ENCODE measurements around the gene GOLT1A. TPM values are rescaled to one million over a fixed set of nuclear protein-coding genes. Genes with fewer than 3 reads are reported as not detected.

GOLT1A gene
- total RNA-seq, 4 donors from 2014 or later: 1.1 TPM; not detected in 3

DNA sequence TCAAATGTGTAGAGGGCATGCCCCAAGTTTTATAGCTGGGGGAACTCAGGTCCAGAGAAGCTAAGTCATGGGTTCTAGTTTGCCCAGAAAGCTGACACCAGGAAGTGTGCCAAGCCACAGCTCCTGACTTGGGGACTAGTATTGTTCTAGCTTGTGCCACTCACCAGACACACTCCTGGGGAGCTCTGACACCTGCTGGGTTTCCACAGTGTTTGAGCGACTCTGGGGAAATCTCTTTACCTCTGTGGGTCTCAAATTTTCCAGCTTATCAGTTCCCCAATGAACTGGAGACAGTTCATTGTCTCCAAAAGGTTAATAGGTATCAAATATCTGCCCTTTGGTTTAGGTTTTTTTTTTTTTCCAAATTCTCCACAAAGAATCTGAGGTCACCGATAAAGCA is 21.7 kb downstream of the GOLT1A start:
- Histone ChIP-seq H3K27me3 (peaks cover 98% of the 10 kb centered on the region), H3K4me1 (peaks cover 0 to 9% (median 0%) of the 10 kb centered on the region in 3 donors), H3K27ac (no peak overlapping the region), H3K36me3 (no peaks in the 10 kb centered on the region), H3K4me3 (no peak overlapping the region), H3K9me3 (no peaks in the 10 kb centered on the region)
- no peak for ATAC-seq
- 89 to 92% methylated on average over 1 to 2 of the region's 2 CpGs for WGBS, 2 donors (ENCODE audit: low coverage in 1 of 2)
- no peak for TF ChIP-seq POLR2A (IDR thresholded peaks at IDR 0.05)

DNA sequence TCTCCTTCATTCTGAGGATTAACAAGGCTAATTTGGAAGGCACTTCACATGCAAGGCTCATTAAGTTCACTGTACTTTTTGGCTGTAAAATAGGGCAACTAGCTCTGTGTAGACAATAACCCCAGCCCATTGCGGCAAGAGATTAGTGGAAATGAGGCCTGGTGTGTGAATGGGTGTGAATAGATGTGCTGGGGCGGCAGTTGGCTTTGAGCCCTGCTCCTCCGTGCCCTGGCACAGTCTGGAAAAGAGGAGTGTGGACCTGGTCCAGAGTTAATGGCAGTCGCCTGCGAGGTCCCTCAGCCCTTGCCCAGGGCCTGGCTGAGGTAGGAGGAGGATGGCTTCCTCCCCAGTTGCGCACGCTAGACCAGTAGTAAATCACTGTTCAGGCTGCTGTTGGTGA is 22.3 kb downstream of the GOLT1A start:
- no peak for ATAC-seq
- Histone ChIP-seq H3K9me3 (no peaks in the 10 kb centered on the region), H3K4me1 (peaks cover 0 to 9% (median 0%) of the 10 kb centered on the region in 3 donors), H3K36me3 (no peaks in the 10 kb centered on the region), H3K4me3 (no peak overlapping the region), H3K27me3 (peaks cover 98% of the 10 kb centered on the region), H3K27ac (no peak overlapping the region)
- TF ChIP-seq POLR2AphosphoS5 (IDR thresholded peaks at IDR 0.05) (no peak), POLR2A (IDR thresholded peaks at IDR 0.05) (no peak), EP300 (IDR thresholded peaks at IDR 0.05) (no peak)
- TF ChIP-seq, protein P1, sequence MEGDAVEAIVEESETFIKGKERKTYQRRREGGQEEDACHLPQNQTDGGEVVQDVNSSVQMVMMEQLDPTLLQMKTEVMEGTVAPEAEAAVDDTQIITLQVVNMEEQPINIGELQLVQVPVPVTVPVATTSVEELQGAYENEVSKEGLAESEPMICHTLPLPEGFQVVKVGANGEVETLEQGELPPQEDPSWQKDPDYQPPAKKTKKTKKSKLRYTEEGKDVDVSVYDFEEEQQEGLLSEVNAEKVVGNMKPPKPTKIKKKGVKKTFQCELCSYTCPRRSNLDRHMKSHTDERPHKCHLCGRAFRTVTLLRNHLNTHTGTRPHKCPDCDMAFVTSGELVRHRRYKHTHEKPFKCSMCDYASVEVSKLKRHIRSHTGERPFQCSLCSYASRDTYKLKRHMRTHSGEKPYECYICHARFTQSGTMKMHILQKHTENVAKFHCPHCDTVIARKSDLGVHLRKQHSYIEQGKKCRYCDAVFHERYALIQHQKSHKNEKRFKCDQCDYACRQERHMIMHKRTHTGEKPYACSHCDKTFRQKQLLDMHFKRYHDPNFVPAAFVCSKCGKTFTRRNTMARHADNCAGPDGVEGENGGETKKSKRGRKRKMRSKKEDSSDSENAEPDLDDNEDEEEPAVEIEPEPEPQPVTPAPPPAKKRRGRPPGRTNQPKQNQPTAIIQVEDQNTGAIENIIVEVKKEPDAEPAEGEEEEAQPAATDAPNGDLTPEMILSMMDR (IDR thresholded peaks at IDR 0.05): no peak
- WGBS, 2 donors (ENCODE audit: low coverage in 1 of 2): 90% methylated on average over 3 of the region's 7 CpGs; no CpG with 5 or more reads in 1 of the 2 donors

DNA sequence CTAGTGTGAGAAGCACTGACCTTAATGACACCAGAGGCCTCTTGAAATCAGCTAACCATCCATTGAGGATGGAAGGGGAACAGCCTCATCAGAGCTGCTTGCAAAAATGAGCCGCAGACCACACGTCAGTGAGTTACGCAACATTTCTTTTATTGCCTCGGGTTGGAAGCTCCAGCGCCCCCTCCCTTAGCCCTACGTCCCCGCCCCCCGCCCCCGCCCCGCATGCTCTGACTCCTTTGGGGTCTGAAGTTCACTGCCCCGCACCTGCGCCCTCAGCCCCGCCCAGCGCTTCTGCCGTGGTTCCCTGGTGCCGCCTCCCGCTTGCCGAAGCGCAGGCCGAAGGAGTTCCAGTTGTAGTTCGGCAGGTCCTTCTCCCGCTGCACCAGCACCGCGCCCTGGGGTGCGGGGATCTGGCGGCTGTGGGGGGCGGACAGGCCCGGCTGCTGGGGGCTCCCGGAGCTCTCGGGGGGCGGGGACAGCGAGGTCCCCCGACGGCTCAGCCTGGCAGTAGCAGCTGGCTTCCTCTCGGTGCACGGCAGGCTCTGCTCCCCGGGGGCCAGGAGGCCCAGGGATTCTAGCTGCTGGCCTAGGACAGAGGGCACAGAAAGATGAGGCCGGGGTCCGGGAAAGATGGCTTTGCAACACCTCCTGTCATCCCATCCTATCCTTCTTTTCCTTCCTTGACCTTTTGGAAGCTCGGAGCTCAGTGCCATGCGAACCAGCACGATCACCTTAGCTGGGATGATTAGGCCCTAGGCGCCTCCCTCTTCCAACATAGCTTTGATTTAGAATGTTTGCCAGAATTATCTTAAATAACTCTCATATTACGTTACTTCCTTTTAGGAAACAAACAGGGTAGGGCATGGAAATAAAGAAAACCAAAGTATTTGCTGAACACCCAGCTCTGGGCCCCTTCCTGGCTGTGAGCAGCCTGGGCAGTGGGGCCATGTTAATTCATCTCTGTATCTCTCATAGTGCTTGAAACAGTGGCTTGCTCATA is 23.3 kb downstream of the GOLT1A start:
- WGBS, 2 donors (ENCODE audit: low coverage in 1 of 2): 35 to 49% methylated on average over 7 to 12 of the region's 44 CpGs
- Histone ChIP-seq H3K27ac (no peak overlapping the region), H3K9me3 (no peaks in the 10 kb centered on the region), H3K4me1 (peaks cover 0 to 9% (median 0%) of the 10 kb centered on the region in 3 donors), H3K4me3 (peak overlapping the region in 1 of 2 donors; percentile 31), H3K27me3 (peaks cover 98% of the 10 kb centered on the region), H3K36me3 (no peaks in the 10 kb centered on the region)
- ATAC-seq: peak; percentile 60
- TF ChIP-seq EP300 (IDR thresholded peaks at IDR 0.05): no peak
- TF ChIP-seq, protein P1 (IDR thresholded peaks at IDR 0.05): no peak
- no peak for TF ChIP-seq POLR2A (IDR thresholded peaks at IDR 0.05)
- no peak for TF ChIP-seq POLR2AphosphoS5 (IDR thresholded peaks at IDR 0.05)

DNA sequence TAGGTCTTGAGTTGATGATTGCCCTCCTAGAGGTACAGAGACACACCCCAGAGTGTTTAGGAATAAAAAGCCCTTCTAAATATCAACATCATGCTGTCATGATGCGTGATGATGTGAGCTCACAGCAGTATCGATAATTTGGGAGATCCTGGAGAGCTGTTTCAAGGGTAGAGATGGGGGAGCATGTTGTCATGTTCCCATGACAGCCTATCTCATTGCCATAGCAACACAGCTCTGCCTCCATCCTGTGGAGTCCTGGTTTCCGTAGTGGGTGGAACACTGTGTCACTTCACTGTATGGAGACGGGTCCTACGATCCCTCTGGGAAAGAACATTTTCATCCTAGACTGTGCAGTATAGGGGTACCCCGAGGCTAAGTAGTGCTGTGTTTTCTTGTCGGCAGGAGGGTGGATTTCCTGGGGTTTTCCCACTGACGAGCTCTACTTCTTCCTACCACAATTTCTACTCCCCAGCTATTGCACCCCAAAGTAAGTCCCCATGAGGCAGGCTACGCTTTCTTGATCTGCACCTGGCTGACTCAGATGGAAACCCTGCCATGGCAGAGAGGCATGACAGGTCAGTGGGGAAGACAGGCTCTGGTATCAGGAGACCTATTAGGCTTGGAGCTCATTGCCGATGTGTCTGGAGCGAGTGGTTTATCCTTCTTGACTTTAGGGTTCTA is 24.7 kb downstream of the GOLT1A start:
- peaks cover 90% of the 10 kb centered on the region for H3K27me3 ChIP-seq
- H3K36me3 ChIP-seq: no peaks in the 10 kb centered on the region
- ATAC-seq: no peak
- H3K9me3 ChIP-seq: no peaks in the 10 kb centered on the region
- H3K27ac ChIP-seq: no peak overlapping the region
- TF ChIP-seq EP300 (IDR thresholded peaks at IDR 0.05): no peak
- TF ChIP-seq POLR2AphosphoS5 (IDR thresholded peaks at IDR 0.05): no peak
- TF ChIP-seq, protein P1 (IDR thresholded peaks at IDR 0.05): no peak
- no peak for TF ChIP-seq POLR2A (IDR thresholded peaks at IDR 0.05)
- peaks cover 0 to 9% (median 0%) of the 10 kb centered on the region in 3 donors for H3K4me1 ChIP-seq
- 82 to 87% methylated on average over 3 to 7 of the region's 11 CpGs for WGBS, 2 donors (ENCODE audit: low coverage in 1 of 2)
- H3K4me3 ChIP-seq: no peak overlapping the region

DNA sequence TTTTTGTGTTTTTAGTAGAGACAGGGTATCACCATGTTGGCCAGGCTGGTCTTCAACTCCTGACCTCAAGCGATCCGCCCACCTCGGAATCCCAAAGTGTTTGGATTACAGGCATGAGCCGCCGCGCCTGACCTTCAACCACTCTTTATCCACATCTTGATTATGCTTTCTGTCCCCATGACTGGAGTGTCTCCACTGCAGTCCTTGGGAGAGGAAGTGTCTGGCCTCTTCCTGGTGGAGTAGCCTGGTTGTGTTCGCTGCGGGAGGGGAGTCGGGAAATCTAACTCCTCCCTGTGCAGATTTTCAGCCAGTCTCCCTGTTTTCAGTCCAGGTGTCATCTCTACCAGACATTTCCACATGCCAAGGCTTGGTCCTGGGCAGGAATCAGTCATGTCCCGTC is 27.2 kb downstream of the GOLT1A start:
- Histone ChIP-seq H3K4me3 (no peak overlapping the region), H3K27ac (no peak overlapping the region), H3K27me3 (peaks cover 72% of the 10 kb centered on the region), H3K9me3 (no peaks in the 10 kb centered on the region), H3K4me1 (peaks cover 0 to 9% (median 0%) of the 10 kb centered on the region in 3 donors), H3K36me3 (no peaks in the 10 kb centered on the region)
- 53 to 58% methylated on average over 5 to 10 of the region's 10 CpGs for WGBS, 2 donors (ENCODE audit: low coverage in 1 of 2)
- ATAC-seq: no peak
- TF ChIP-seq, protein P1 (IDR thresholded peaks at IDR 0.05): no peak
- TF ChIP-seq EP300 (IDR thresholded peaks at IDR 0.05) (no peak), POLR2AphosphoS5 (IDR thresholded peaks at IDR 0.05) (no peak), POLR2A (IDR thresholded peaks at IDR 0.05) (no peak)
